OCI-LY7 (cell line): Measurements from ENCODE around the gene RELB.

Experiments
- EZH2phosphoT487 ChIP-seq: fragments of 200-600 bp; sonication (generic); IDR thresholded peaks from 2 replicates; pipeline ENCODE4 v1.6.1; 2018; ENCODE audit warnings: low read depth, borderline replicate concordance, mild to moderate bottlenecking, mixed run types, antibody characterized with exemption, low read length, moderate library complexity, mixed read lengths
- TF ChIP-seq, protein P1 (sequence below): fragments of 200-600 bp; sonication (generic); conservative IDR thresholded peaks from 2 replicates; pipeline ENCODE4 v1.5.1; 2014; ENCODE audit warnings: mild to moderate bottlenecking, antibody characterized with exemption, low read length, moderate library complexity, mixed read lengths

- TF ChIP-seq, protein P1, sequence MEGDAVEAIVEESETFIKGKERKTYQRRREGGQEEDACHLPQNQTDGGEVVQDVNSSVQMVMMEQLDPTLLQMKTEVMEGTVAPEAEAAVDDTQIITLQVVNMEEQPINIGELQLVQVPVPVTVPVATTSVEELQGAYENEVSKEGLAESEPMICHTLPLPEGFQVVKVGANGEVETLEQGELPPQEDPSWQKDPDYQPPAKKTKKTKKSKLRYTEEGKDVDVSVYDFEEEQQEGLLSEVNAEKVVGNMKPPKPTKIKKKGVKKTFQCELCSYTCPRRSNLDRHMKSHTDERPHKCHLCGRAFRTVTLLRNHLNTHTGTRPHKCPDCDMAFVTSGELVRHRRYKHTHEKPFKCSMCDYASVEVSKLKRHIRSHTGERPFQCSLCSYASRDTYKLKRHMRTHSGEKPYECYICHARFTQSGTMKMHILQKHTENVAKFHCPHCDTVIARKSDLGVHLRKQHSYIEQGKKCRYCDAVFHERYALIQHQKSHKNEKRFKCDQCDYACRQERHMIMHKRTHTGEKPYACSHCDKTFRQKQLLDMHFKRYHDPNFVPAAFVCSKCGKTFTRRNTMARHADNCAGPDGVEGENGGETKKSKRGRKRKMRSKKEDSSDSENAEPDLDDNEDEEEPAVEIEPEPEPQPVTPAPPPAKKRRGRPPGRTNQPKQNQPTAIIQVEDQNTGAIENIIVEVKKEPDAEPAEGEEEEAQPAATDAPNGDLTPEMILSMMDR = no peak
- TF ChIP-seq EZH2phosphoT487 = no peak
These were observed 29.6 kb downstream of the RELB start for GRCh38 chr19:45030825-45031224.
